ENCODE measurements around the gene NOXA1. TPM values are rescaled to one million over a fixed set of nuclear protein-coding genes. Genes with fewer than 3 reads are reported as not detected.

Gene NOXA1
- polyA plus RNA-seq, 4 donors = 8.0 to 38.0 (median 20.7) TPM

- H3K9me3 ChIP-seq (ENCODE audit: control insufficient read depth in 2 of 2, insufficient read depth in 1 of 2, low read depth in 1 of 2, low read length in 1 of 2) = no peaks in the 10 kb centered on the region
- H3K4me3 ChIP-seq (ENCODE audit: low read depth in 1 of 3, low read length in 3 of 3) = no peak overlapping the region
- FAIRE-seq = no peak
- WGBS, 3 donors = 94 to 97% (median 96%) methylated on average over 5 of the region's 5 CpGs
- peaks cover 0 to 4% (median 0%) of the 10 kb centered on the region in 3 donors for H3K4me1 ChIP-seq (ENCODE audit: control insufficient read depth in 3 of 3, insufficient read depth in 2 of 3, low read depth in 1 of 3, low read length in 2 of 3)
- H3K27ac ChIP-seq (ENCODE audit: low read depth in 1 of 3, low read length in 2 of 3) = no peak overlapping the region
- H3K27me3 ChIP-seq (ENCODE audit: control insufficient read depth in 3 of 3, insufficient read depth in 3 of 3, low read length in 3 of 3) = no peaks in the 10 kb centered on the region
- DNase-seq = no peak
- peaks cover 0 to 35% (median 0%) of the 10 kb centered on the region in 3 donors for H3K36me3 ChIP-seq (ENCODE audit: control insufficient read depth in 3 of 3, insufficient read depth in 2 of 3, low read depth in 1 of 3, low read length in 3 of 3)
Observed at GRCh38 chr9:137415451-137415850, 7.7 kb upstream of the NOXA1 start.

GRCh38 chr9:137416006-137416562 lies 7.1 kb upstream of the NOXA1 start:
- no peak overlapping the region for H3K4me3 ChIP-seq (ENCODE audit: low read depth in 1 of 3, low read length in 3 of 3)
- DNase-seq = no peak
- H3K4me1 ChIP-seq (ENCODE audit: control insufficient read depth in 3 of 3, insufficient read depth in 2 of 3, low read depth in 1 of 3, low read length in 2 of 3) = peaks cover 0 to 4% (median 0%) of the 10 kb centered on the region in 3 donors
- 96 to 97% (median 97%) methylated on average over 16 to 23 of the region's 23 CpGs for WGBS, 3 donors
- peaks cover 0 to 31% (median 0%) of the 10 kb centered on the region in 3 donors for H3K36me3 ChIP-seq (ENCODE audit: control insufficient read depth in 3 of 3, insufficient read depth in 2 of 3, low read depth in 1 of 3, low read length in 3 of 3)
- no peak overlapping the region for H3K27ac ChIP-seq (ENCODE audit: low read depth in 1 of 3, low read length in 2 of 3)
- no peak for FAIRE-seq
- no peaks in the 10 kb centered on the region for H3K27me3 ChIP-seq (ENCODE audit: control insufficient read depth in 3 of 3, insufficient read depth in 3 of 3, low read length in 3 of 3)
- no peaks in the 10 kb centered on the region for H3K9me3 ChIP-seq (ENCODE audit: control insufficient read depth in 2 of 2, insufficient read depth in 1 of 2, low read depth in 1 of 2, low read length in 1 of 2)

- DNase-seq (no peak), FAIRE-seq (no peak)
- no peaks in the 10 kb centered on the region for H3K27me3 ChIP-seq (ENCODE audit: control insufficient read depth in 3 of 3, insufficient read depth in 3 of 3, low read length in 3 of 3)
- no peak overlapping the region for H3K4me3 ChIP-seq (ENCODE audit: low read depth in 1 of 3, low read length in 3 of 3)
- 92 to 95% (median 94%) methylated on average over 35 to 45 of the region's 45 CpGs for WGBS, 3 donors
- peaks cover 0 to 4% (median 4%) of the 10 kb centered on the region in 3 donors for H3K4me1 ChIP-seq (ENCODE audit: control insufficient read depth in 3 of 3, insufficient read depth in 2 of 3, low read depth in 1 of 3, low read length in 2 of 3)
- peaks cover 0 to 27% (median 0%) of the 10 kb centered on the region in 3 donors for H3K36me3 ChIP-seq (ENCODE audit: control insufficient read depth in 3 of 3, insufficient read depth in 2 of 3, low read depth in 1 of 3, low read length in 3 of 3)
- no peaks in the 10 kb centered on the region for H3K9me3 ChIP-seq (ENCODE audit: control insufficient read depth in 2 of 2, insufficient read depth in 1 of 2, low read depth in 1 of 2, low read length in 1 of 2)
- no peak overlapping the region for H3K27ac ChIP-seq (ENCODE audit: low read depth in 1 of 3, low read length in 2 of 3)
Observed at GRCh38 chr9:137416563-137417151, 6.5 kb upstream of the NOXA1 start.

GRCh38 chr9:137417161-137418021 lies 5.8 kb upstream of the NOXA1 start:
- DNase-seq = no peak
- FAIRE-seq = no peak
- Histone ChIP-seq H3K4me1 (ENCODE audit: control insufficient read depth in 3 of 3, insufficient read depth in 2 of 3, low read depth in 1 of 3, low read length in 2 of 3) (peaks cover 0 to 5% (median 0%) of the 10 kb centered on the region in 3 donors), H3K36me3 (ENCODE audit: control insufficient read depth in 3 of 3, insufficient read depth in 2 of 3, low read depth in 1 of 3, low read length in 3 of 3) (peaks cover 0 to 26% (median 0%) of the 10 kb centered on the region in 3 donors), H3K27ac (ENCODE audit: low read depth in 1 of 3, low read length in 2 of 3) (no peak overlapping the region), H3K9me3 (ENCODE audit: control insufficient read depth in 2 of 2, insufficient read depth in 1 of 2, low read depth in 1 of 2, low read length in 1 of 2) (no peaks in the 10 kb centered on the region), H3K4me3 (ENCODE audit: low read depth in 1 of 3, low read length in 3 of 3) (peak overlapping the region in 1 of 3 donors; percentile 26), H3K27me3 (ENCODE audit: control insufficient read depth in 3 of 3, insufficient read depth in 3 of 3, low read length in 3 of 3) (no peaks in the 10 kb centered on the region)
- WGBS, 3 donors = 84 to 97% (median 91%) methylated on average over 79 to 99 of the region's 99 CpGs

GRCh38 chr9:137421838-137422603 lies 1.2 kb upstream of the NOXA1 start:
- no peaks in the 10 kb centered on the region for H3K27me3 ChIP-seq (ENCODE audit: control insufficient read depth in 3 of 3, insufficient read depth in 3 of 3, low read length in 3 of 3)
- H3K9me3 ChIP-seq (ENCODE audit: control insufficient read depth in 2 of 2, insufficient read depth in 1 of 2, low read depth in 1 of 2, low read length in 1 of 2) = no peaks in the 10 kb centered on the region
- H3K4me3 ChIP-seq (ENCODE audit: low read depth in 1 of 3, low read length in 3 of 3) = peak overlapping the region; percentile 80 to 95 (median 86)
- WGBS, 3 donors = 0 to 6% (median 4%) methylated on average over 11 of the region's 11 CpGs
- peaks cover 0 to 15% (median 0%) of the 10 kb centered on the region in 3 donors for H3K36me3 ChIP-seq (ENCODE audit: control insufficient read depth in 3 of 3, insufficient read depth in 2 of 3, low read depth in 1 of 3, low read length in 3 of 3)
- peaks cover 0 to 18% (median 0%) of the 10 kb centered on the region in 3 donors for H3K4me1 ChIP-seq (ENCODE audit: control insufficient read depth in 3 of 3, insufficient read depth in 2 of 3, low read depth in 1 of 3, low read length in 2 of 3)
- H3K27ac ChIP-seq (ENCODE audit: low read depth in 1 of 3, low read length in 2 of 3) = peak overlapping the region in 2 of 3 donors; percentile 52 to 76
- FAIRE-seq (no peak), DNase-seq (no peak)

GRCh38 chr9:137423514-137424291 lies 510 bp downstream of the NOXA1 start:
- WGBS, 3 donors = 0 to 9% (median 4%) methylated on average over 41 to 77 of the region's 77 CpGs
- peak overlapping the region; percentile 50 to 94 (median 85) for H3K27ac ChIP-seq (ENCODE audit: low read depth in 1 of 3, low read length in 2 of 3)
- H3K36me3 ChIP-seq (ENCODE audit: control insufficient read depth in 3 of 3, insufficient read depth in 2 of 3, low read depth in 1 of 3, low read length in 3 of 3) = peaks cover 0 to 27% (median 0%) of the 10 kb centered on the region in 3 donors
- peaks cover 0 to 18% (median 0%) of the 10 kb centered on the region in 3 donors for H3K4me1 ChIP-seq (ENCODE audit: control insufficient read depth in 3 of 3, insufficient read depth in 2 of 3, low read depth in 1 of 3, low read length in 2 of 3)
- FAIRE-seq = no peak
- peak overlapping the region; percentile 54 to 95 (median 86) for H3K4me3 ChIP-seq (ENCODE audit: low read depth in 1 of 3, low read length in 3 of 3)
- H3K9me3 ChIP-seq (ENCODE audit: control insufficient read depth in 2 of 2, insufficient read depth in 1 of 2, low read depth in 1 of 2, low read length in 1 of 2) = no peaks in the 10 kb centered on the region
- H3K27me3 ChIP-seq (ENCODE audit: control insufficient read depth in 3 of 3, insufficient read depth in 3 of 3, low read length in 3 of 3) = no peaks in the 10 kb centered on the region
- peak; percentile 62 to 80 for DNase-seq

- no peaks in the 10 kb centered on the region for H3K27me3 ChIP-seq (ENCODE audit: control insufficient read depth in 3 of 3, insufficient read depth in 3 of 3, low read length in 3 of 3)
- H3K9me3 ChIP-seq (ENCODE audit: control insufficient read depth in 2 of 2, insufficient read depth in 1 of 2, low read depth in 1 of 2, low read length in 1 of 2) = no peaks in the 10 kb centered on the region
- no peak overlapping the region for H3K27ac ChIP-seq (ENCODE audit: low read depth in 1 of 3, low read length in 2 of 3)
- H3K36me3 ChIP-seq (ENCODE audit: control insufficient read depth in 3 of 3, insufficient read depth in 2 of 3, low read depth in 1 of 3, low read length in 3 of 3) = peaks cover 0 to 37% (median 0%) of the 10 kb centered on the region in 3 donors
- 83 to 86% (median 86%) methylated on average over 18 of the region's 18 CpGs for WGBS, 3 donors
- FAIRE-seq (no peak), DNase-seq (no peak)
- H3K4me3 ChIP-seq (ENCODE audit: low read depth in 1 of 3, low read length in 3 of 3) = no peak overlapping the region
- peaks cover 0 to 18% (median 0%) of the 10 kb centered on the region in 3 donors for H3K4me1 ChIP-seq (ENCODE audit: control insufficient read depth in 3 of 3, insufficient read depth in 2 of 3, low read depth in 1 of 3, low read length in 2 of 3)
Observed at GRCh38 chr9:137426018-137426681, 3.0 kb downstream of the NOXA1 start.
